NCI-H748 (cell line): ENCODE data around the gene DPF3.
"Not testable (repeated sequence)": the region's sequence is repeated elsewhere in the genome, so short reads cannot be mapped to it uniquely, and the experiment has no call there.

Experiments
- DNase-seq: peaks from one replicate; lab custom pipeline; 2025; ENCODE audit not compliant: unreplicated experiment; lab: John Stamatoyannopoulos, UW

DPF3 gene

GRCh38 chr14:72881543-72881942 lies 12.4 kb downstream of the DPF3 start:
- no peak for DNase-seq

- DNase-seq, result no peak
Measured at GRCh38 chr14:72880820-72881219, 13.1 kb downstream of the DPF3 start.

- DNase-seq, result peak; percentile 17
Measured at GRCh38 chr14:72880164-72880563, 13.7 kb downstream of the DPF3 start.

GRCh38 chr14:72879431-72879830 lies 14.5 kb downstream of the DPF3 start:
- DNase-seq, result no peak

GRCh38 chr14:72878746-72879145 lies 15.2 kb downstream of the DPF3 start:
- DNase-seq, result no peak

GRCh38 chr14:72876710-72877063 lies 17.2 kb downstream of the DPF3 start:
- DNase-seq, result no peak

- no peak for DNase-seq
Measured at GRCh38 chr14:72876005-72876709, 17.7 kb downstream of the DPF3 start.

GRCh38 chr14:72870878-72871277 lies 23.0 kb downstream of the DPF3 start:
- DNase-seq, result not testable (repeated sequence)

- DNase-seq, result no peak
Measured at GRCh38 chr14:72869407-72870329, 24.2 kb downstream of the DPF3 start.

- no peak for DNase-seq
Measured at GRCh38 chr14:72868500-72868899, 25.4 kb downstream of the DPF3 start.

GRCh38 chr14:72864712-72865365 lies 29.1 kb downstream of the DPF3 start:
- no peak for DNase-seq

- DNase-seq, result no peak
Measured at GRCh38 chr14:72863216-72864006, 30.5 kb downstream of the DPF3 start.

- DNase-seq, result no peak
Measured at GRCh38 chr14:72856530-72857266, 37.2 kb downstream of the DPF3 start.

- no peak for DNase-seq
Measured at GRCh38 chr14:72855913-72856312, 38.0 kb downstream of the DPF3 start.

- DNase-seq, result no peak
Measured at GRCh38 chr14:72852194-72852593, 41.7 kb downstream of the DPF3 start.

GRCh38 chr14:72851635-72852034 lies 42.3 kb downstream of the DPF3 start:
- peak; percentile 29 for DNase-seq

GRCh38 chr14:72850360-72850759 lies 43.5 kb downstream of the DPF3 start:
- DNase-seq, result no peak

GRCh38 chr14:72849222-72849621 lies 44.7 kb downstream of the DPF3 start:
- DNase-seq, result no peak

GRCh38 chr14:72847721-72848120 lies 46.2 kb downstream of the DPF3 start:
- DNase-seq, result no peak

GRCh38 chr14:72845683-72846082 lies 48.2 kb downstream of the DPF3 start:
- DNase-seq, result no peak
